Central memory CD4-positive, alpha-beta T cell (primary cell): ENCODE measurements around the gene RANBP10.
A peak's percentile ranks its signal among the peaks of the same experiment; 100 is the strongest.
"Not testable (repeated sequence)": the region's sequence is repeated elsewhere in the genome, so short reads cannot be mapped to it uniquely, and the experiment has no call there.

Source experiments
- DNase-seq: peaks from one replicate; pipeline ENCODE4 v3.0.0; 2022
- total RNA-seq, 3 experiments: gene quantifications; one replicate each; lab custom pipeline; 2026; lab: John Stamatoyannopoulos, UW

RANBP10 gene
- 20.3 to 41.9 (median 24.3) reads per million in 3 experiments for total RNA-seq

- DNase-seq = peak; percentile 98
These were observed at the start of gene RANBP10, which contains the start of gene TSNAXIP1 for GRCh38 chr16:67806428-67807147. RANBP10 (minus strand) TSS chr16:67806560; CDS start chr16:67806536, 24 bp downstream. TSNAXIP1 (plus strand) TSS chr16:67806889; CDS start chr16:67807150, 261 bp downstream.

GRCh38 chr16:67855789-67856188, 49.4 kb upstream of the RANBP10 start:
- no peak for DNase-seq

- DNase-seq = no peak
These were observed 47.3 kb upstream of the RANBP10 start for GRCh38 chr16:67853670-67854069.

- no peak for DNase-seq
These were observed 41.8 kb upstream of the RANBP10 start for GRCh38 chr16:67848118-67848517.

GRCh38 chr16:67847064-67847861, 40.9 kb upstream of the RANBP10 start, which contains the start of gene CENPT:
CENPT (minus strand) TSS chr16:67847693; CDS start chr16:67833859, 13,834 bp downstream.
- no peak for DNase-seq

- peak; percentile 94 for DNase-seq
These were observed 40.1 kb upstream of the RANBP10 start, which contains the start of gene NUTF2 for GRCh38 chr16:67846320-67847063. NUTF2 (plus strand) TSS chr16:67846933; CDS start chr16:67865131, 18,198 bp downstream.

GRCh38 chr16:67846063-67846319, 39.6 kb upstream of the RANBP10 start:
- no peak for DNase-seq

- no peak for DNase-seq
These were observed 39.1 kb upstream of the RANBP10 start for GRCh38 chr16:67845291-67846062.

GRCh38 chr16:67844497-67844896, 38.1 kb upstream of the RANBP10 start:
- no peak for DNase-seq

GRCh38 chr16:67843343-67843765, 37.0 kb upstream of the RANBP10 start:
- DNase-seq = peak; percentile 75

GRCh38 chr16:67842509-67843342, 36.4 kb upstream of the RANBP10 start:
- peak; percentile 71 for DNase-seq

- DNase-seq = peak; percentile 94
These were observed 35.6 kb upstream of the RANBP10 start, which contains the start of gene THAP11 for GRCh38 chr16:67841816-67842508. THAP11 (plus strand) TSS chr16:67842320; CDS start chr16:67842555, 235 bp downstream.

GRCh38 chr16:67841198-67841815, 34.9 kb upstream of the RANBP10 start:
- DNase-seq = no peak

GRCh38 chr16:67837811-67838210, 31.5 kb upstream of the RANBP10 start:
- DNase-seq = no peak

GRCh38 chr16:67837190-67837589, 30.8 kb upstream of the RANBP10 start:
- DNase-seq = not testable (repeated sequence)

- DNase-seq = no peak
These were observed 27.9 kb upstream of the RANBP10 start for GRCh38 chr16:67834242-67834614.

GRCh38 chr16:67833415-67834241, 27.3 kb upstream of the RANBP10 start:
- DNase-seq = peak; percentile 88

- no peak for DNase-seq
These were observed 26.7 kb upstream of the RANBP10 start for GRCh38 chr16:67833030-67833414.

GRCh38 chr16:67828651-67829050, 22.3 kb upstream of the RANBP10 start:
- no peak for DNase-seq
